RPMI7951 (cell line): Measurements from ENCODE around the gene SEMA3C. TPM values are rescaled to one million over a fixed set of nuclear protein-coding genes. Genes with fewer than 3 reads are reported as not detected.

Source experiments
- DNase-seq: peaks from one replicate; pipeline ENCODE4 v3.0.0-alpha.2; 2012; ENCODE audit warnings: low read depth
- total RNA-seq: library from RNA; depleted of rRNA; stranded (reverse); fragments of >200 nt; shearing (Covaris generic); gene quantifications from 2 replicates; pipeline ENCODE4 v1.2.3, GENCODE V29; 2014

The SEMA3C gene
- total RNA-seq, 1 experiment from 2014 or later, result 119 TPM

- DNase-seq, result no peak
Measured at GRCh38 chr7:80851896-80852476, 66.9 kb downstream of the SEMA3C start.

- no peak for DNase-seq
Measured at GRCh38 chr7:80848841-80849240, 70.0 kb downstream of the SEMA3C start.

DNA sequence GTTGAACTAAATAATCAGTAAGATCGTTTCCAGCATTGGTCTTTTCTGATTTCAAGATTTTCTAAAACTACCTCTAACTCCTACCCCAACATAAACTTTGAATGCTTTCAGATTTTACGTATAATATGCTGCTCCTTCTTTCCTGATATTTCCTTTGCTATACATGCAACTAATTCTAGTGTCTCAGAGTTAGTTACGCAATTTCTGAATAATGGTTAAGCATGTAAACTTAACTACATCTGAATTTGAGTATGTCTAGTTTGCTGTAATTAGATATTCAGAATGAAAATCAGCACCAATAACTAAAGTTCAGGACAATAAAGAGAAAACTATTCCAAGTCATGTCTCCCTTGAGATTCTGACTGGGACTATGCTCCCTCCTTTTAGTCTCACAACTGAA lies 71.0 kb downstream of the SEMA3C start:
- DNase-seq, result no peak

GRCh38 chr7:80847027-80847426 lies 71.8 kb downstream of the SEMA3C start:
- peak; percentile 57 for DNase-seq

DNA sequence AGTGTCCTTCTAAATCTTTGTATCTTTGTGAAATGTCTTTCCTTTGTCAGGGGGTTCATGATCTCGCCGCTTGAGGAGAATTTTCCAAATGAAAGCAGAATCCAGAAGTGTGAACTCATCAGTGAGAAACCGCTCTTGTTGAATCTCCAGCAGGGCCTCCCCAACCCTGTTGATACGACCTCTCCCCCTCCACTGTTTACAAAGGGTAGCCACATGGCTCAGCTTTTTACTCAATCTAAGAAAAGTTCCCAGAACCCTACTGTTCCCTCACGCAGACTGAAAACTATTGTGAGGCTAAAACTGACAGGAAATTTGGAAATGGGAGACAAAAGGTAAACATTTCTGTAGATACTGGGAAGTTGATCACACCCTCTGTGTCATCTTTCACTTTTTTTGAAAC lies 73.9 kb downstream of the SEMA3C start:
- no peak for DNase-seq

GRCh38 chr7:80843018-80843677 lies 75.7 kb downstream of the SEMA3C start:
- no peak for DNase-seq

DNA sequence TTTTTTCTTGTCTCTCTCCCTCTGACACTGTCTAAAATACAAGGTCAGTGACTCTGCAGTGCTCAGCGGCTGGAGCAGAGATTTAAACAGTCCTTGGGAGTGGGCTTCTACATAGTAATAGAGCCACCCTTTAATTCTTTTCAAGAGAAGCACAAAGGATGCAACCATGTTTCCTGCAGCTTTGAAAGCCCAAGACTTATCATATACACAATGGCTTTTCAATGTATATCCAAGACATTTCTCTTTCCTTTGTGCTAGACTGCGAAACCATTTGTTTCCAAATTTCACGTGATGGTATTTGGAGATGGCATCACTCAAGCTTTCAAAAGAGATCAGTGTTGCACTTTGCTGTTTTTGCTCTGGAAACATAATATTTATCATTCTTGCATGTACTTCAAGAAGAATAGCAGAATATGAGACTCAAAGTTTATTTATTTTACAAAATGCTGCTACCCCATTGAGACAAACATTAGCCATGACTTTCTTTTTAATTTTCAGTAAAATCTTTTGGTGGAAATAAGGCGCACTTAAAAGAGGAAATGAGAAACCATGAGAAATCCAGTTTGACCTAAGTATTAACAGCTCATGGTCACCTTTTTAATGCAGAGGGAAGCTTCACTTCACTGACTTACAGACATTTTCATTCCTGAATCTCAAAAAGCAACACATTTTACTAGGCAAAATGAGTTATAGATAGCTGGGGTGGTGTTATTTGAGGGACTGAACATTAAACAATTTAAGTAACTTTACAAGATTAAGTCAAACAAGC lies 76.6 kb downstream of the SEMA3C start:
- DNase-seq, result no peak

GRCh38 chr7:80841423-80841955 lies 77.4 kb downstream of the SEMA3C start:
- no peak for DNase-seq

DNA sequence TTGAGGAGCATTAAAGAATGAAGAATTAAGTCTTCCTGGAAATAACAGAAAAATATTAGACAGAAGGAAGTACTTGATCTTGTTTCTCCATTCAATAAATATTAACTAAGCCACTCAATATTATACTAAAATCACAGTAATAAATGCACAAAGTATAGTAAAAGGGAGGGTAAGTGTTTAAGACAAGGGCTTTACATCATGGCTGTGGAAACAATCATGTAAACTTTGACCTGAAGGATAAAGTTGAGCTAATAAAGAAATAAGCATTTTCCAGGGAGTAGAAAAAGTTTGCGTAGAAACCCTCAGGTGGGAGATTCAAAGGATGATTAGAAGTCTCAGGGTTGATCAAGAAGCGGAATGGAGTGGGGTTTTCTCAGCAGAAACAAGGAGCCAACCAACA lies 78.2 kb downstream of the SEMA3C start:
- no peak for DNase-seq

- no peak for DNase-seq
Measured at GRCh38 chr7:80839855-80840254, 79.0 kb downstream of the SEMA3C start.

DNA sequence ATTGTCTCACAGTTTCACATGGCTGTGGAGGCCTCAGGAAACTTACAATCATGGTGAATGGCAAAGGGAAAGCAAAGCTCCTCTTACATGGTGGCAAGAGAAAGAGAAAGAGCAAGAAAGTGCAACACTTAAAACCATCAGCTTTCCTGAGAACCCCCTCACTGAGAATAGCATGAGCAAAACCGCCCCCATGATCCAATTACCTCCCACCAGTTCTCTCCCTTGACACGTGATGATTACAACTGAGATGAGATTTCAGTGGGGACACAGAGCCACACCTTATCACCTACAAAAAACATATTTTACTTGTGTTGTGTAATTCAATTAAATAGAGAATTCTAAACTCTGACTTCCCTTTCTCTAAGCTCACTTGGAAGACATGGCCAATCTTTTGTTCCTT lies 80.2 kb downstream of the SEMA3C start:
- no peak for DNase-seq

- DNase-seq, result peak; percentile 59
Measured at GRCh38 chr7:80837345-80837744, 81.5 kb downstream of the SEMA3C start.

DNA sequence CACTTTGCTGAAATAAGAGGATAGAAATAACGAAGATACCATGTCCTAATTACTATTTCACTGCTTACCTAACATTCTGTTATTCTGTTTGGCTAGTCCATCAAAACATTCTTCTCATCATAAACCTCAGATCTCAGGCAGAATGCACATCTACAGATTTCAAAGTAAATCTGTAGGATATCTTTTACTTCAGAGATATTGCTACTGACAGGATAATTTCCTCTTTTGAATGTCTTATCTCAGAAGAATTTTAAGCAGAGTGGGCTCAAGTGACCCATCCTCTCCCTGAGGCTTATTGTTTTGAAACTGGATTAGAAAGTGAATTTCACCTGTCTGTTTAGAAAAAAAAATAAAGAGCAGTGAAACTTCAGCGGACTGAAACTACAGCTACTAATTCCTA lies 83.6 kb downstream of the SEMA3C start:
- no peak for DNase-seq

DNA sequence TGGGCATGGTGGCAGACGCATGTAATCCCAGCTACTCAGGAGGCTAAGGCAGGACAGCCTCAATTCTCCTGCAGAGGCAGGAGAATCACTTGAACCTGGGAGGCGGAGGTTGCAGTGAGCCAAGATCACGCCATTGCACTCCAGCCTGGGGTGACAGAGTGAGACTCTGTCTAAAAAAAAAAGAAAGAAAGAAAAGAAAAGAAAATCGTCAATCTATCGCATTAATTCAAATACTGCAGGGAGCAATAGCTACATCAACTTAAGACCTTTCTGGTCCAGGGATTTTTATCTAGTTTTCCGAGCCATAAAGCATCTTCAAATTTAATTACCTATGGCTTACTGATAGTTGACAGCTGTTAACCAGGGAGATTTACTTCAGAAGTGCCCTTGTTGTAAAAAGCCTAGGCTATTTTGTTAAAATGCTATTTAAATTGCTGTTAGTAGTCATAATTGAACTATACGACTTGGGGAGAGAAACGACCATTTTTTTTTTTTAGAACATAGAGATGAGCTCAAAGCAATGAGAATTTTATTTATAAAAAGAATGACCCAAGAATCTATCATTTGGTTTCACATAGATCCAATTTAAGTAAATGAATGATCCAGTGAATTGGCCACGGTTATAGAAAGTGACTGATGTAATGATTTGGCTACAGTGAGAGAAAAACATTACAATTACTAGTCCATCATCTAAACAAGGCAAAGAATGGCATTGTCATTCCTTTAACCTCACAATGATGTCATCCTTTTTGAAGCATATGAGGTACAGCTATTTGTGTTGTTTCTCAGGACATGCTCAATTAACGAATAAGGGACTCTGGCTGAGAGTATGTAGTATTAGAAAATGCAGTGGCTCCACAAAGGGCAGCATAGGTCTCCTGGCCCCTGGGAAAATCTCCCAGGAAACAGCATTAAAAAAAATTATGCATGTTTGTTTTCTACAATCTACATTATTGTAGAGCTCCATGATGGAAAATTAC lies 85.3 kb downstream of the SEMA3C start:
- peak; percentile 73 for DNase-seq

DNA sequence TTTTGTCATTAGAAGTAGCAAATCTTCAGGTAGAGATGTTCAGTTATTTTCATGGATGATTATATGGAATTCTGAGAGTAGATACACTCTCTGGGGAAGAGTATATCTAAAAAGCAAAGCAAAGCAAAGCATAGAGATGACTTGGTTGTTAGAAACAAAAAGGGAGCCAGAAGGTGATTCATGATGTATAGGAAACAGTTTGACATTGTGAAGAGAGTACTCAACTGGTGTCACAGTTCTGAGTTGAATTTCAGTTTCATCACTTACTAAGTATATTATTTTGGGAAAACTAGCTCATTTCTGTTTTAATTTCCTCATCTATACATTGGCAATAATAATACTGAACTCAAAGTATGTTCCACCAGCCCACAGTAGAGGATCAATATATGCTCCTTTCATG lies 86.8 kb downstream of the SEMA3C start:
- DNase-seq, result no peak

DNA sequence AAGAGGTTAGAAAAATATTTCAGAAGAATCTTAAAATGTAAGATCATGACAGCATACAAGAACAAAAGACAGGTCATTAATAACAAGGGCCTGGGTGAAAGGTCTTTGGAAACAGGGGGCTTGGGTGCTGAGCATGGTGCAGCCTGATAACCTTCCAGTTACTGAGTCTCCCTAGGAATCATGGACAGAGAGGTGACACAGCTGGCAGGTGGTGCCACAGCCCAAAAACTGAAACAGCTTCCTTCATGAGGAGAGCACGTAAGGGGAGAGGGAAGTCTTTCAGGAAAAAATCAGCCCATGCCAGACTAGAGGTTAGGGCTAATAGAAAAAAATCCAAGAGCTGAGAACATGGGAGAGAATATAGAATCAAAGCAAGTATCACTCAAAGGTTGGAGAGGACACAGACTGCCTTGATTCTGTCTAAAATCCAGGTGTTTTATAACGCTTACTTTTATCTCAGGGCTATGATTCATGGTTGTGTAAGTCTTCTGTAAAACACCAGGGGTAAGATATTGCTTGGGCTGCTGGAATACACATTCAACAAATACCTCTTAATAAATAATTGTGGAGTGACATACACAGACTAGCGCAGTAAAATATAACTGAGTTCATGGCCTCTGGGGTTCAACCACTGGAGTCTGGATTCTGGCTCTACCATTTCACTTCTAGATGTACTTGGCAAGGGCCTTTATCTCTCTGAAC lies 88.1 kb downstream of the SEMA3C start:
- DNase-seq, result no peak

- no peak for DNase-seq
Measured at GRCh38 chr7:80830010-80830409, 88.8 kb downstream of the SEMA3C start.

DNA sequence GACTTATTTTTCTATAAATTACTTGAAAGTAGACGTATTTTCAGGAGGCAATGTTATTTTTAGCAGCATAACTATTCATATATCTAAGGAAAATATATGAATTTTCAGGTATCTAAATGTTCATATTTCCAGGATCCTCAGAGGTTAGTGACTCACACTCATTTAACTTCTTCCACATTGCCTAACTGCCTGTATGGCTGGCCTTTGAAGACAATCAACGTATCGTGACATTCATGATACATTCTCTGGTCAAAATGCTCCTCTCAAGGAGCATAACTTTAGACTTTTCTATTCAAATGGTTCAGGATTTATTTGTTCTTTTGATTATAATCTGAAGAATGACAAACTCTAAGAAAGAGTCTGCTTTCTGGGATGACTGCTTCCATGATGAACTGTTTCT lies 89.3 kb downstream of the SEMA3C start:
- peak; percentile 65 for DNase-seq

- peak; percentile 43 for DNase-seq
Measured at GRCh38 chr7:80827239-80827633, 91.6 kb downstream of the SEMA3C start.

DNA sequence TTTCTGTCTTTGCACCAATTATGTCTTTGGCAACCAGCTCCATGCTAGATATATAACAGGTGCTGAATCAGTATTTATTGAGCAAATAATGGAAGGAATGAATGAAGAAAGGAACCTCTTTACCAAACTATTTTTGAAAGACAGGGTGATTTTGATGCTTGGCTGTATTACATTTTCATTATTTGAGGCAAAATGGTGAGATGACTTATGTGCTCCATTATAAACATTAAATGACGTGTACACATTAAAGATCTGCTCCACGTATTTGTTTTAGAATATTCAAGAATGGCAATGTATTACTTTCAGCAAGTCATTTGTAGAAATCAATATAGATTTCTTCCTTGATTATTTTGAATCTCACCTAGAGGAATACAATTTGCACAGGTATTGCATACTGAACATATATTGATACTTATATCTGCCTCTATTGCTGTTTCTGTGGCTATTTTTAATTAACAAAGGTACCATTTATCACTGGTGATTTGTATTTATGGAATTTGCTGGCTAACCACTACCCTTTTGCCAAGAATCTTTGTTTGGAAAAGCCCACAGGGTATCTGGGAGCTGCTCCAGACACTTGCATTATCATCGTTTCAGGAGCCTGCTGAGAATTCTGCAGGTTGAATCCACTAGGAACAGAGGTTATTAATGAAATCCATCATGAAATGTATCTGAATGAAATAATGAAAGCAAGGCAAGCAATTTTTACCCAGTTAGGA lies 92.2 kb downstream of the SEMA3C start:
- peak; percentile 88 for DNase-seq
